ENCODE results near the gene ARL9.
"Not testable (repeated sequence)": the region's sequence is repeated elsewhere in the genome, so short reads cannot be mapped to it uniquely, and the experiment has no call there.

Gene ARL9

GRCh38 chr4:56505269-56506130 is at the start of gene ARL9:
Gene ARL9, plus strand, starts transcription at chr4:56505791. Its CDS starts 72 bp downstream, at chr4:56505863.
- DNase-seq = peak; percentile 80

GRCh38 chr4:56460085-56460484 is 45.5 kb upstream of the ARL9 start:
- DNase-seq = no peak

DNA sequence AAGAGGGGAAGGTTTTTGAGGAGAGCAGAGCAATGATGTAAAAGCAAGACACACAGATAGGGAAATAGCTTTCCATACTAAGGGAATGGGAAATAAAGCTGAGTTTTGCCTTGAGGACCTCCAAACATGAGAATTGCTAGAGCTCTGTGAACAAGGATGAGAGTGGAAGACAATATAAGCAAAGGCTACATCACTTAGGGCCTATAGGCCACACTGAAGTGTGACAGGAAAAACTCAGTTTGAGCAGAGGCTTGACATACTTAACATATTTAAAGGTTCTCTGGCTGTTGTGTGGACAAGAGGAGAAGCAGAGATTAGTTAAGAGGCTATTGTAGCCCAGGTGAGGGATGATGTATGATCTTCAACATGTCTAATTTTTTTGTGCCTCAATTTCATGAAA is 43.4 kb upstream of the ARL9 start:
- DNase-seq = no peak

- no peak for DNase-seq
Measured at GRCh38 chr4:56463711-56464110, 41.9 kb upstream of the ARL9 start.

DNA sequence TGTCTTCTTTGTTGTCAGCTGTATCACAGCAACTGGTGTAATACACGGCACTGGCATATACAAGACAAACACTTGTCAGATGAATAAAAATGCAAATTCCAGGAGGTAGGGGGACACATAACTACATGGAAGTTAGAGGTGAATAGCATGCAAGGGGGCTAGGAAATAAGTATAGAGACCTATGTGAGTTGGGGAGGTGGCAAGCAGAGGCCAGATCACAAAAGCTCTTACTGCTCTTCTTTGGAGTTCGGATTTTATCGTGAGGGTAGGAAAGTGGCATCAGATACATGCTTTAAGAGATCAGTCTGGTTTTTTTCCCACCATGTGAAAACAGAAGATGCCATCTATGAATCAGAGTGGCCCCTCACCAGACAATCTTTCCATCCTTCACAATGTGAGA is 41.0 kb upstream of the ARL9 start:
- DNase-seq = no peak

DNA sequence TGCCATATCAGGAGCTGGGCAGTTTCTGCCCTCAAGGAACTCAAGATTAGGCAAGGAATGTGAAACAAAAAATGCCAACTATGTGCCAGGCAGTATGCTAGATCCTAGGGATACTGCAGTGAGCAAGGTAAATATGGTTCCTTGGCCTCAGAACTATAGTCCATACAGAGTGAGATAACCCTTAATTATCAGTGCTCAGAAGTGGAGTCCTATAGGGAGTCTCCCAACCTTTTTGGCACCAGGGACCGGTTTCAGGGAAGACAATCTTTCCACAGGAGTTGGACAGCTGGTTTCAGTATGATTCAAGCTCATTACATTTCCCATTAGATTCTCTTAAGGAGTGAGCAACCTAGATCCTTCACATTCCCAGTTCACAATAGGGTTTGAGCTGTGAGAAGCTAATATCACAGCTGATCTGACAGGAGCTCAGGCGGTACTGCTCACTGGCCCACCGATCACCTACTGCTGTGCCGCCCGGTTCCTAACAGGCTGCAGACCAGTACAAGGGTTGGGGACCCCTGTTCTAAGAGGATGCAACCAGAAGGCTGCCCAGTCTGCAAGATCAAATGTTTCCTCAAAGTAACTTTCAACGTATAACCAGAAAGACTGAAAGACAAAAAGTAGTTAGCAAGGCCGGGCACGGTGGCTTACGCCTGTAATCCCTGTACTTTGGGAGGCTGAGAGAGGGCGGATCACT is 39.8 kb upstream of the ARL9 start:
- DNase-seq = no peak

DNA sequence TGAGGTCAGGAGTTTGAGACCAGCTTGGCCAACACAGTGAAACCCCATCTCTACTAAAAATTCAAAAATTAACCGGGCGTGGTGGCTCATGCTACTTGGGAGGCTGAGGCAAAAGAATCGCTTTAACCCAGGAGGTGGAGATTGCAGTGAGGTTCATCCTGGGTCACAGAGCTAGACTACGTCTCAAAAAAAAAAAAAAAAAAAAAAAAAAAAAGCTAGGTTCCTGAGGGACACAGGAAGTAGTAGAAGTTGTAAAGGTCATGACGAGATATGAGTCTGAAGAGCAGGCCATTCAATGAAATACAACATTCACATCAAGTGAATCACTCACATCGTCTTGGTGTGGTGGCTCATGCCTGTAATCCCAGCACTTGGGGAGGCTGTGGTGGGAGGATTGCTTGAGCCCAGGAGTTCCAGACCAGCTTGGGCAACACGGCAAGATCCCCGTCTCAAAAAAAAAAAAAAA is 39.3 kb upstream of the ARL9 start:
- not testable (repeated sequence) for DNase-seq

- no peak for DNase-seq
Measured at GRCh38 chr4:56466910-56467283, 38.7 kb upstream of the ARL9 start.

- peak; percentile 92 for DNase-seq
Measured at GRCh38 chr4:56467284-56468096, 38.1 kb upstream of the ARL9 start, which contains the start of gene SRP72. Gene SRP72, plus strand, starts transcription at chr4:56467617. Its CDS starts 19 bp downstream, at chr4:56467636.

DNA sequence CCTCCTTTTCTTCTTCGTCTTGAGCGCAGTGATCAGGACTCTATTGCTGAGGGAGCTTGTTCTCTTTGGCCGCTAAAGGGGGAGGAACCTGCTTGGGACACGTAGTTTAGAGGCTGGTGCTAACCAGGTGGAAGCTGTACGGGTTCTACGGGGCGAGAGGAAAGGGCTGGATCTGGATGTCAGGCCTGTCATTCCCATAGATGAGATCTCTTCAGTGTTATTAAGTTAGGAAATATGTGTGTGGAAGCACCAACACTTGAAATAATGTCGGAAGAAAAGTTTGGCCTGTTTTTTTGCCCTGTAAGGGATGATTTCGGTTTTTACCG is 37.5 kb upstream of the ARL9 start:
- DNase-seq = peak; percentile 36

GRCh38 chr4:56469489-56470210 is 35.9 kb upstream of the ARL9 start:
- DNase-seq = no peak

- DNase-seq = no peak
Measured at GRCh38 chr4:56475917-56476316, 29.7 kb upstream of the ARL9 start.

DNA sequence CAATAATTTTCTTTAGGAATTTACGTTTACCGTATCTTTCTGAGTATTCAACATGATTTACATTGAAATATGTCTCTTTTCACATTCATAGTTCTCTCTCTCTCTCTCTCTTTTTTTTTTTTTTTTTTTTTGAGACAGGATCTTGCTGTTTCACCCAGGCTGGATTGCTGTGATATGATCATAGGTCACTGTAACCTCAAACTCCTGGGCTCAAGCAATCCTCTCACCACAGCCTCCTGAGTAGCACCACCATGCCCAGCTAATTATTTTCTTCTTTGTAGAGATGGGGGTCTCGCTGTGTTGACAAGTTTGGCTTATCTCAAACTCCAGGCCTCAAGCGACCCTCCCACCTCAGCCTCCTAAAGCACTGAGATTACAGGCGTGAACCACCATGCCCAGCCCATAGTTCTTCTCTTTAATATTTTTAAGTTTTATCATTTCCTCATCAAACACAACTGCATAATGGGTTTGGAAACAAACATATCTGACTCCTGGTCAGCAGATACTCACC is 28.3 kb upstream of the ARL9 start:
- no peak for DNase-seq

GRCh38 chr4:56480691-56481090 is 24.9 kb upstream of the ARL9 start:
- no peak for DNase-seq

- DNase-seq = no peak
Measured at GRCh38 chr4:56496241-56496640, 9.3 kb upstream of the ARL9 start.

DNA sequence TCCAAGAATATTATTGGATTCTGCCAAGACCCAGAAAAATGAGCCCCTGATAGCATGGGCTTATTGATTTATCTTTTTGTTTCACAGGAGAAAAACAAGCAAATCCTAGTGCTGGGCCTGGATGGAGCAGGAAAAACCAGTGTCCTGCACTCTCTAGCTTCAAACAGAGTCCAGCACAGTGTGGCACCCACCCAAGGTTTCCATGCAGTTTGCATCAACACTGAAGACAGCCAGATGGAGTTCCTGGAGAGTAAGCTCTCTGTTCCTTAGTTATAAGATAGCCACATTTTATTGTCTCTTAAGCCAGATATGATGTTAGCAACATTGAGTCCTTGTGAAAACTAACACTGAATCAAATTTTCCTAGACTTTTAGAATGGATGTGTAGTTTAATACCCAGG is 5.5 kb downstream of the ARL9 start:
- DNase-seq = no peak

- DNase-seq = no peak
Measured at GRCh38 chr4:56512166-56512565, 6.6 kb downstream of the ARL9 start.

- no peak for DNase-seq
Measured at GRCh38 chr4:56513517-56513916, 7.9 kb downstream of the ARL9 start.

- peak; percentile 74 for DNase-seq
Measured at GRCh38 chr4:56530269-56531148, 24.9 kb downstream of the ARL9 start.

GRCh38 chr4:56531149-56531770 is 25.7 kb downstream of the ARL9 start:
- no peak for DNase-seq

DNA sequence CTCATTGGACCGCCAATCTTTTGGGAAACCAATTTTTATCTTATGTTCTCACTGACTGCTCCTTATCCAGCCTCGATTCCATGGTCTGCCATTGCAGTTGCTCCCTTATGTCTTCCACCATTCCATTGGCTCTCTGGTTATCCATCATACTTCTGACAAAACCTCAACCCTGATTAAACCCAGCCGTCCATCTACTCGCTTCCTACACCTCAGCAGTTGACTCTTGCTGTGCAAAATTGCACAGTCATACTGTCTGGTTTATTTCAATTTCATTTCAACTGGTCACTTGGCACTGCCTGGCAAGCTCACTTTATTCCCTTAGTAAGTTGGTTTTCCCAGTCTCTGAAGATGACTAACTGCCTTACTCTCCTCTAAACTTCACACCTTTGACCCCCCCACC is 26.2 kb downstream of the ARL9 start:
- DNase-seq = no peak

Data from NCI-H510A (cell line).